GM18867 (cell line): ENCODE results near the gene HTRA2.
A peak's percentile ranks its signal among the peaks of the same experiment; 100 is the strongest.

ENCODE experiments used
- ATAC-seq: cut with Tn5 transposase; IDR thresholded peaks from one replicate; pipeline ENCODE4 v1.9.1; 2021; ENCODE audit warnings: mild to moderate bottlenecking, moderate library complexity; ENCODE audit not compliant: unreplicated experiment

The HTRA2 gene

DNA sequence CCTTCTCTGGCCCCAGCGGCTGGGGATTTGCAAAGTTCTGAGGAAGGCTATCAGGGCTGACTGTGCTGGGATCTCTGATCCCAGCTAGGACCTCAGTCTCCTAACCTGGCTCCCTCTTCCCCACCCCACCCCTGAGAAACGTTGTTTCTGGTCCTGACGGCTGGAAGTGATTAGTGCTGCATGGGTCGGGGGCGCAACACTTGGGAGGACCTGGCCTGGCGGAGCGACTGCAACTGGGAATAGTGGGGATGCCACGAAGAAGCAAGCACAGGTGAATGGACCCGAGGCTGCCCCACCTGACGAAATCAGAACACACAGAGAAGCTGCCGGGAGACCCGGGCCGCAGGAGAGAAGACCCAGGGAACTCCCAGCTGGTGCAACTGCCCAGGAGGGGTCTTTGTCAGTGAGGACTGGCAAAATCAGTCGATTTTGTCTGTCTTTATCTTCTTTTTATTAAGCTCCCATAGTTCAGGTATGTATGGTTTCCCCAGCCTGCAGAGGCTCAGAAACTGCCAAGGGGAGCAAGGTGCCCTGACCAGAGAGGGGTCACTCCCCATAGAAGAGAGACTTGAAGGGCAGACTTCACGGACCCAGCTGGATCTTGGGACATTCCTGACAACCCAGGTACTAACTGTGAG is 29.7 kb upstream of the HTRA2 start:
- no peak for ATAC-seq

- no peak for ATAC-seq
Observed at GRCh38 chr2:74500578-74500946, 29.2 kb upstream of the HTRA2 start.

GRCh38 chr2:74501335-74502071 is 28.2 kb upstream of the HTRA2 start:
- ATAC-seq = no peak

DNA sequence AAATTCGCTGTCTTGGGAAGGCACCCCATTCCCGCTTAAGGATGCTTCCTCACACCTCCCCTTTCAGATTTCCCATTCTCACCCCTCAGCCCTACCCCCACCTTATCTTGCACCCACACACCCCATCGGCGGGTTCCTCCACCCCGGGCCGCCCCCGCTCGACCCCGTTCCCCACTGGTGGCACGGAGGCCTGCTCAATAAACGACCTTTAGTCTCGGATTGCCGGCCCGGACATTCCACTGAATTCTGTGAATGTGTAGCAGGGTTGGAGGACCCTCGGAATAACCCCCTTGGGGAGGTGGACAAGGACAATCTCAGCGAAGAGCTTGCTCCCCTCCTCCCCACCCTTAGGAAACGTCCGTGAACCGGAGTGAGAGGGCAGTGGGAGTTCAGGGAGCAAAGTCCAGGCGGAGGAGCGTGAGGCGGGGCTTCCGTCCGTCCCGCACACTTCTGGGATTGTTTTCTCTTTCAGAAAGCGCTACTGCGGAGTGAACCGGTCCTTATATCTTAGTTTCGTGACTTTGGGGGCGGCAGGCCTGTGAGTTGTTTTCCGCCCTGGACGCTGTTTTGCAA is 27.5 kb upstream of the HTRA2 start:
- ATAC-seq = no peak

GRCh38 chr2:74502720-74503505 is 26.8 kb upstream of the HTRA2 start:
- ATAC-seq = peak; percentile 31

DNA sequence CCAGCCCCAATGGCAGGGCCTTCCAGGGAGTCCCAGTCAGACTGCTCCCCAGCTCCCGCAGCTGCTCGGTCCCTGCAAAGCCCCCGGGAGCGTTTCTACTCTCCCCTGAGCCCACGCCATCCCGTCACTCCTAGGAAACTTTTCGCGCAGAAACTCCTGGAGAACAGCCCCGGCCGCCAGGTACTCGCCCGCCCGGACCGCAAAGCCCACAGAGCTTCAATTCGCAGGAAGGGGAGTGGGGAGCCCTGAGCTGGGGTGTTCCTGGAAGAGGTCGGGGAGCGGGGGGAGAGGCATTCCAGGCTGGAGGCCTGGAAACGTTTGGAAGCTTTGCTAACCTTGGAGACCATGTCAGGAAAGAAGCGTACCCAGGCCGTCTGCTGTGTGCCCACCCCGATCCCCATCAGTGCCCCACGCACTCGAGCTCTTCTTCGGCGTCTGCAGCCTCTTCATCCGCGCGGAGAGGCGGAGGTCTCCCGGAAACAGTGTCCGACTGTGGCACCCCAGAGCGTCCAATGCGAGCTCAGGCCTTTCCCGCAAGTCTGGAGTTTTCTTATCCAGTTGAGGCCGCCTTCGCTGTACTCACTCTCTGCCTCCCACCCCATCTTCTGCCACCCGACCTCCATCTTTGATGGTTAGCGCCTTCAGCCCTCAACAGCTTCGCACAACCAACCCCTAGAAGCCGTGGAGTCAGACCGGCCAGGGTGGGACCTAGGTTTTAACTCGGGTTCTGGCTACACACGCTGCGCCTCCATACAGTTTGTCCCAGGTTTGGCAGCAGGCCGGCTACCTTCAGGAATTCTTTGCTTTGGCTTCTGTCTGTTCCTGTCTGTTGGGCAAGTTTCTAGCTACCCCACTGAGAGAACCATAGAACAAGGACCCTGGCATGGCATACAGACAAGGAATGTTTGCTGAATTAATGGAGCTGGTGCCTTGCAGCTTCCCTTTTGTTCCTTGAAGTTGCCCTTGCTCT is 25.9 kb upstream of the HTRA2 start:
- no peak for ATAC-seq

- no peak for ATAC-seq
Observed at GRCh38 chr2:74504591-74504990, 25.1 kb upstream of the HTRA2 start.

DNA sequence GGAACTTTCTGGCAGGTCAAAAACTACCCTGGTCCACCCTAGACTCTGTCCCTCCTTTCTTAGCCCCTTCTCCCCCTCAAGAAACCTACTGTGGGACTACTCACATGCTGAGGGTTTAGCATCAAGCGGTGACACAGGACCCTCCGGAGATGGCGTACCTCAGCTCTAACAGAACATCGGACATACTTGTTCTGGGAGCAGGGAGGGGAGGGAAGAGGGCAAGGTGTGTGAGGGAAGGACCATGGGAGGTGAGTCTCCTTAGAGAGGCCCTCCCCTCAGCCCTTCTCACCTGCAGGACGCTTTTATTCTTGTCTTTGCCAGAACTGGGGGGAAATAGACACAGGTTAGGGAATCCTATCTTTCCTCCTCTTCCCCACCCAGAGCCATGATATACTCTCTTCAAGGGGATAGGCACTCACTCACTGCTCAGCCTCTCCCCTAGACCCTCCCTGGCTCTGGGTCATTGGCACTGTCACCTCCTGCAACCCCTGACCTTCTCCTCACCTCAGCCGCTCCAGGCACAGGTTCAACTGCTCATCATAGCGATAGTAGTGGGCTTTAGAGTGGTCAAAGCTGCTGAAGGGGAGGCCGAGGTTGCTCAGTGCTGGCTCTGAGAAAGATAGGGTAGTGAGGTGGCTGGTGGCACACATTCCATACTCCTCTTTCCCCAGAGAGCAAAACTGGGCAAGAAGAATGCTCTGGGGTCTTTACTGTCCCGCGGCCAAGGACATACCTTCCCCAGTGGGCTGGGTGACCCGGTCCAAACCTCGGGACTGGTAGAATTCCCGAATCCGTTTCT is 24.1 kb upstream of the HTRA2 start:
- ATAC-seq = no peak

GRCh38 chr2:74507145-74507925 is 22.4 kb upstream of the HTRA2 start, which contains the start of gene PCGF1:
PCGF1 (minus strand) TSS chr2:74507695; CDS start chr2:74507668, 27 bp downstream.
- peak; percentile 89 for ATAC-seq

- peak; percentile 6 for ATAC-seq
Observed at GRCh38 chr2:74507926-74508520, 21.7 kb upstream of the HTRA2 start.

DNA sequence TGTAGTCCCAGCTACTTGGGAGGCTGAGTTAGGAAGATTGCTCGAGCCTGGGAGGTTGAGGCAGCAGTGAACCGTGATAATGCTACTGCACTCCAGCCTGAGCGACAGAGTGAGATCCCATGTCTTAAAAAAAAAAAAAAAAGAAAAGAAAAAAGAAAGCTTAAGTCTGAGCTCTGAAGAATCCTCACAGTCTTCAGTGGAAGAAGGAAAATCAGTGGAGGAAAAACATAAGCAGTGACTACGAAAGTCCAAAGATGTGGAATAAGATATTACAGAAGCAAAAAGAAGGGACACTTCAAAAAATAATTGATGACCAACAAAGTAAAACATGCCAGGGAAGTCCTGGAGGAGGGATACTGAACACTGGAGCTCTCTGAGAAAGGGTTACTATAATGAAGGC is 19.5 kb upstream of the HTRA2 start:
- no peak for ATAC-seq

DNA sequence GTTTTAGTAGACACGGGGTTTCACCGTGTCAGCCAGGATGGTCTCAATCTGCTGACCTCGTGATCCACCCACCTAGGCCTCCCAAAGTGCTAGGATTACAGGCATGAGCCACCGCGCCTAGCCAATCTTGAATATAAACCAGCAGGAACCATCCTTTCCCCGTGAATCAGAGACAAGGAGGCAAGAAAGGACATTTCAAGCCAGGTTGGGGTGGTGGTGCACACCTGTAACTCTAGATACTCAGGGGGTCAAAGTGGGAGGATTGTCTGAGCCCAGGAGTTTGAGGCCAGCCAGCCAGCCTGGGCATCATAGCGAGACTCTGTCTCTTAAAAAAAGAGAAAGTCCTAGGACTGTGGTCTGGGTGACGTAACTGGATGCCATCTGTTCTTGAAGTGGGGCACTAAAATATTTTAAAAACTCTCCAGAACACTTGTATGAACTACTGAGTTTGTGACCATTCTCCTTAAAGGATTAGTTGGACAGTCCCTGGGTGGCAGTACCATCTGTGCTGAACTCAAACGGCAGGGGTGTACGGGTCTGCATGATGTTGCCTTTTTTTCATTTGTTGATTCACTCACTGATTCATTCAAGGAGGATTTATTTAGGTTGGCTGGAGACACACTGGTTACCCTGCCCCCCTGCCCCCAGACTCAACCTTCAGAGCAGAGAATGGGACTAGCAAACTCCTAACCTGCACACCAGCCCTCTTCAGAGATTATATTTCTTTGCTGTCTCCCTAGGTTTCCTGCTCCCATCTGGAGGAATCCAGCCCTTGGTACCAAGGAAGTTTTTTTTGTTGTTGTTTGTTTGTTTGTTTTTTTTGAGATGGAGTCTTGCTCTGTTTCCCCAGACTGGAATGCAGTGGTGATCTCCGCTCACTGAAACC is 18.4 kb upstream of the HTRA2 start:
- no peak for ATAC-seq

- ATAC-seq = no peak
Observed at GRCh38 chr2:74512744-74513604, 16.8 kb upstream of the HTRA2 start.

- no peak for ATAC-seq
Observed at GRCh38 chr2:74513605-74514367, 15.9 kb upstream of the HTRA2 start.

GRCh38 chr2:74514368-74515270 is 15.1 kb upstream of the HTRA2 start, which contains the start of gene TLX2:
TLX2 (plus strand) TSS chr2:74514450; CDS start chr2:74514807, 357 bp downstream.
- no peak for ATAC-seq
